Measurements from ENCODE around the gene DNAAF5.

The DNAAF5 gene

GRCh38 chr7:734214-734613 is 7.7 kb downstream of the DNAAF5 start:
- TF ChIP-seq CTCF (IDR thresholded peaks at IDR 0.05), result no peak

- TF ChIP-seq CTCF (IDR thresholded peaks at IDR 0.05), result no peak
Measured at GRCh38 chr7:734808-735207, 8.3 kb downstream of the DNAAF5 start.

DNA sequence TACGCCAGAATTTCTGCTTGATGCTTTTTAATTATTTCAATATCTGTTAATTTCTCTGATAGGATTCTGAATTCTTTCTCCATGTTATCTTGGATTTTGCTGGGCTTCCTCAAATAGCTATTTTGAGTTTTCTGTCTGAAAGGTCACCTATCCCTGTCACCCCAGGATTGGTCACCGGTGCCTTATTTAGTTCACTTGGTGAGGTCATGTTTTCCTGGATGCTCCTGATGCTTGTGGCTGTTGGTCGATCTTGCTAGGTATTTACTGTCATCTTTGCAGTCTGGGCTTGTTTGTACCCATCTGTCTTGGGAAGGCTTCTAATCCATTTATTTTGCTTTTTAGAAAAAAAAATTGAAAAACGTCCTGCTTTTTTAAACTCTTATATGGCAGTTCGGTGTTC is 11.7 kb downstream of the DNAAF5 start:
- TF ChIP-seq CTCF (IDR thresholded peaks at IDR 0.05), result no peak

- no peak for TF ChIP-seq CTCF (IDR thresholded peaks at IDR 0.05)
Measured at GRCh38 chr7:738723-739454, 12.4 kb downstream of the DNAAF5 start.

DNA sequence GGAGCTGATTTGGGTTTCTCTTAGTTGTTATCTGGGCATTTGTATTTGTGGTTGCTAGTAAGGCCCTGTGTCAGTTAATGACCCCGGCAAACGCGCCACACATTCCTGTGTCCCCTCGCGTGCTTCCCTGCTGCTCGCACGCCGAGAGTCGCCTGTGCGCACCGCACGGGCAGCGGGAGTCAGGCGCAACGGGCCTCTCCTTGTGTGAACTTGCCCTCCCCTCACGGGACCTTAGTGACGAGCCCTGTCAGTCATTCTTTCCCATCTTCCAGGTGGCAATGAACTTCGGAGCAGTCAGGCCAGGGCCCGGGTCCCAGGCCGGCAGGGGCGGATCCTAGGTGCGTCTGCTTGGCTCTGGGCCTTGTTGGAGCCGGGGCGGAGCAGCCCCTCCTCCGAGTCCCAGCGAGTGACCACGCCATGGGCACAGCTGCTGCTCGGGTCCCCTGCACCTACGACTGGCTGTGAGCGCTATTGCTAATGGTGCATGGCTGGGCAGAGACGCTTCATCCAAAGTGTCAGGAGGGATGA is 13.0 kb downstream of the DNAAF5 start:
- no peak for TF ChIP-seq CTCF (IDR thresholded peaks at IDR 0.05)

GRCh38 chr7:739983-740942 is 13.8 kb downstream of the DNAAF5 start:
- TF ChIP-seq CTCF (IDR thresholded peaks at IDR 0.05), result no peak

- TF ChIP-seq CTCF (IDR thresholded peaks at IDR 0.05), result no peak
Measured at GRCh38 chr7:741191-741671, 14.7 kb downstream of the DNAAF5 start.
